Hepatic stellate cell (primary cell): ENCODE measurements around the gene HIRA.
"Not testable (repeated sequence)": the region's sequence is repeated elsewhere in the genome, so short reads cannot be mapped to it uniquely, and the experiment has no call there.

Experiments used
- DNase-seq: peaks from one replicate; pipeline ENCODE4 v3.0.0; 2011; ENCODE audit warnings: low spot score

The HIRA gene

GRCh38 chr22:19383292-19383691, 48.2 kb downstream of the HIRA start:
- no peak for DNase-seq

GRCh38 chr22:19382240-19382639, 49.3 kb downstream of the HIRA start:
- DNase-seq = no peak

- DNase-seq = no peak
Observed at GRCh38 chr22:19378344-19378674, 53.2 kb downstream of the HIRA start.

GRCh38 chr22:19377565-19378343, 53.8 kb downstream of the HIRA start:
- no peak for DNase-seq

GRCh38 chr22:19376971-19377370, 54.6 kb downstream of the HIRA start:
- DNase-seq = no peak

GRCh38 chr22:19376247-19376646, 55.3 kb downstream of the HIRA start:
- no peak for DNase-seq

GRCh38 chr22:19375435-19375834, 56.1 kb downstream of the HIRA start:
- no peak for DNase-seq

- no peak for DNase-seq
Observed at GRCh38 chr22:19374410-19374809, 57.1 kb downstream of the HIRA start.

- no peak for DNase-seq
Observed at GRCh38 chr22:19373450-19373849, 58.1 kb downstream of the HIRA start.

GRCh38 chr22:19371893-19372292, 59.6 kb downstream of the HIRA start:
- no peak for DNase-seq

GRCh38 chr22:19368876-19369275, 62.7 kb downstream of the HIRA start:
- no peak for DNase-seq

- no peak for DNase-seq
Observed at GRCh38 chr22:19367763-19368367, 63.7 kb downstream of the HIRA start.

- DNase-seq = not testable (repeated sequence)
Observed at GRCh38 chr22:19363541-19363940, 68.0 kb downstream of the HIRA start.

- no peak for DNase-seq
Observed at GRCh38 chr22:19361501-19362103, 69.9 kb downstream of the HIRA start.

GRCh38 chr22:19360862-19361261, 70.7 kb downstream of the HIRA start:
- DNase-seq = no peak

GRCh38 chr22:19360300-19360792, 71.2 kb downstream of the HIRA start:
- no peak for DNase-seq

- no peak for DNase-seq
Observed at GRCh38 chr22:19359554-19360299, 71.8 kb downstream of the HIRA start.

GRCh38 chr22:19358703-19359553, 72.6 kb downstream of the HIRA start:
- DNase-seq = no peak

GRCh38 chr22:19358195-19358594, 73.3 kb downstream of the HIRA start:
- DNase-seq = no peak

- DNase-seq = no peak
Observed at GRCh38 chr22:19357270-19358105, 74.0 kb downstream of the HIRA start.
